ENCODE data around the gene CBS. TPM values are rescaled to one million over a fixed set of nuclear protein-coding genes. Genes with fewer than 3 reads are reported as not detected.

The CBS gene
- 12.9 TPM for total RNA-seq

DNA sequence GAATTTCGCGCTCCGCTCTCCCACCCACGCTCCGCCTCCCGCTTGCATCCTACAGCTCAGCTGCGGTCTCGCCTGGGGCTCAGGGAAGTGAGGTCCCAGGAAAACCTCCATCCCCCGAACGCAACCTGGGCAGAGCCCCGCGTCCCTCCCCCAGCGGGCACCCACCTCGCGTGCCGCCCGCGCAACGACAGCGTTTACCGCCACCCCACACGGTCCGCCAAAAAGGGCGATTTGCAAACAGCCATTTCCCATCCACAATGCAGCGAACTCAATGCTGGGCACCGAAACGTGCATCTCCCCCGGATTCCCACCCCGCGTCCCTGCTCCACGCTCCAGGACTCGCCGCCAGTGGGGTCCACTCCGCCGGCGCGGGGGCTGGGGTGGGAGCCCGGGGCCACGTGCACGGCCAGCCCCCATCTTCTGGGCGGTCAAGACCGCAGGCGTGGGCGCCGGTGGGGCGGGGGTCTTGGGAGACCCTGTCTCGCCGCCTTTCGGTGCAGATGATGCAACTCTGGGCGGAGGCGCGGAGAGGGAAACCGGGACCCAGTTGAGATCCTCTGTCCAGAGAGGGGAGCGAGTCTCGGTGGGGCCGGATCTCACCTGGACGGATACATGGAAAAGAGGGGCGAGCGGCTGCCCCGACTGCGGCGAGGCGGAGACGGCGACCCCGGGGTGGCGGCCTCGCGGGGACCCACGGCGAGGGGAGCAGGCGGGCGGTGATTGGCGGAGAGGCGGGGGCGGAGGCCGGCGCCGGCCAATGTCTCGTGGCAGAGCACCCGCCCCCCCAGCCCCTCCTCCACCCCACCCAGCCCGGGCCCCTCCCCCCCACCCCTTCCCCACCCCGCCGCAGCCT lies at the start of gene CBS:
CBS (minus strand) TSS at position 666 of the 853 bp plus-strand sequence. CDS start 3,642 bp downstream, outside the sequence.

GRCh38 chr21:43106965-43107793 lies 31.5 kb upstream of the CBS start, which contains the start of gene U2AF1:
TSS of gene U2AF1 (minus strand) at chr21:43107570. CDS start at chr21:43107494, 76 bp downstream.

Other genes with a start within 250 kb of the CBS start
- gene WDR4, start 196.3 kb downstream of the CBS start, total RNA-seq, result 17.9 TPM
- 47.3 TPM for gene NDUFV3, start 182.5 kb downstream of the CBS start, total RNA-seq
- gene ERVH48-1, start 150.2 kb downstream of the CBS start, total RNA-seq, result 0.18 TPM
- 27.4 TPM for gene PKNOX1, start 101.3 kb downstream of the CBS start, total RNA-seq
- 50.9 TPM for gene U2AF1, start 31.7 kb upstream of the CBS start, total RNA-seq
- gene CRYAA, start 93.2 kb upstream of the CBS start, total RNA-seq, result not detected